Effector memory CD4-positive, alpha-beta T cell (primary cell): ENCODE measurements around the gene PIN4.
A peak's percentile ranks its signal among the peaks of the same experiment; 100 is the strongest.

Experiments used
- DNase-seq, 3 donors: peaks; one replicate each; pipeline ENCODE4 v3.0.0-alpha.2; 2020
- H3K27ac ChIP-seq: 2 replicates; pipeline ENCODE4 v1.7.0; 2013; ENCODE audit warnings: mild to moderate bottlenecking, low read length, moderate library complexity; ENCODE audit not compliant: insufficient read depth, poor library complexity, severe bottlenecking
- H3K27me3 ChIP-seq: replicated peaks from 2 replicates; pipeline ENCODE4 v1.7.0; 2013; ENCODE audit warnings: mild to moderate bottlenecking, low read length; ENCODE audit not compliant: insufficient read depth, control insufficient read depth, poor library complexity, severe bottlenecking
- H3K36me3 ChIP-seq: 2 replicates; pipeline ENCODE4 v1.7.0; 2013; ENCODE audit warnings: mild to moderate bottlenecking, low read length, moderate library complexity; ENCODE audit not compliant: control insufficient read depth, insufficient read depth
- H3K4me1 ChIP-seq: 2 replicates; pipeline ENCODE4 v1.7.0; 2013; ENCODE audit warnings: low read length, mild to moderate bottlenecking; ENCODE audit not compliant: control insufficient read depth, insufficient read depth, poor library complexity, severe bottlenecking
- H3K4me3 ChIP-seq: 2 replicates; pipeline ENCODE4 v1.7.0; 2013; ENCODE audit warnings: low read length, low read depth, mild to moderate bottlenecking; ENCODE audit not compliant: insufficient read depth, poor library complexity, severe bottlenecking
- H3K9me3 ChIP-seq: 2 replicates; pipeline ENCODE4 v1.7.0; 2013; ENCODE audit warnings: mild to moderate bottlenecking, low read length, moderate library complexity; ENCODE audit not compliant: control insufficient read depth

Gene PIN4

GRCh38 chrX:72238183-72238582 lies 56.6 kb downstream of the PIN4 start:
- Histone ChIP-seq H3K9me3 (no peaks in the 10 kb centered on the region), H3K27me3 (no peaks in the 10 kb centered on the region), H3K4me1 (peaks cover 2% of the 10 kb centered on the region), H3K4me3 (peak overlapping the region; percentile 55), H3K36me3 (no peaks in the 10 kb centered on the region), H3K27ac (no peak overlapping the region)
- DNase-seq, result no peak

- peak; percentile 64 to 78 (median 70) for DNase-seq
- Histone ChIP-seq H3K27ac (no peak within 1 kb of the TSS), H3K27me3 (no peaks in the 10 kb centered on the region), H3K4me3 (peak within 1 kb of the TSS; percentile 55), H3K36me3 (no peaks in the 10 kb centered on the region), H3K9me3 (no peaks in the 10 kb centered on the region), H3K4me1 (peaks cover 2% of the 10 kb centered on the region)
Measured at GRCh38 chrX:72238721-72239475, 57.3 kb downstream of the PIN4 start, which contains the start of gene ERCC6L. Gene ERCC6L, minus strand, starts transcription at chrX:72239027. Its CDS starts 116 bp downstream, at chrX:72238911.

GRCh38 chrX:72240976-72241375 lies 59.4 kb downstream of the PIN4 start:
- Histone ChIP-seq H3K4me1 (peaks cover 2% of the 10 kb centered on the region), H3K27me3 (no peaks in the 10 kb centered on the region), H3K27ac (no peak overlapping the region), H3K4me3 (no peak overlapping the region), H3K36me3 (no peaks in the 10 kb centered on the region), H3K9me3 (no peaks in the 10 kb centered on the region)
- DNase-seq, result no peak

- Histone ChIP-seq H3K27ac (no peak overlapping the region), H3K4me1 (no peaks in the 10 kb centered on the region), H3K27me3 (no peaks in the 10 kb centered on the region), H3K4me3 (no peak overlapping the region), H3K9me3 (no peaks in the 10 kb centered on the region), H3K36me3 (no peaks in the 10 kb centered on the region)
- DNase-seq, result no peak
Measured at GRCh38 chrX:72243472-72243871, 61.9 kb downstream of the PIN4 start.

GRCh38 chrX:72245461-72246089 lies 64.0 kb downstream of the PIN4 start:
- peak in 2 of 3 donors; percentile 17 for DNase-seq
- Histone ChIP-seq H3K4me3 (no peak overlapping the region), H3K27ac (no peak overlapping the region), H3K36me3 (no peaks in the 10 kb centered on the region), H3K27me3 (no peaks in the 10 kb centered on the region), H3K4me1 (no peaks in the 10 kb centered on the region), H3K9me3 (no peaks in the 10 kb centered on the region)

- no peak for DNase-seq
- H3K27me3 ChIP-seq, result no peaks in the 10 kb centered on the region
- no peaks in the 10 kb centered on the region for H3K9me3 ChIP-seq
- H3K4me1 ChIP-seq, result no peaks in the 10 kb centered on the region
- no peaks in the 10 kb centered on the region for H3K36me3 ChIP-seq
- no peak overlapping the region for H3K27ac ChIP-seq
- H3K4me3 ChIP-seq, result no peak overlapping the region
Measured at GRCh38 chrX:72247206-72247942, 65.8 kb downstream of the PIN4 start.
